Panc1 (cell line): Measurements from ENCODE around the gene RAD1. TPM values are rescaled to one million over a fixed set of nuclear protein-coding genes. Genes with fewer than 3 reads are reported as not detected.
A peak's percentile ranks its signal among the peaks of the same experiment; 100 is the strongest.

Source experiments
- ATAC-seq: fragments of 200-7000 bp; cut with Tn5 transposase; 2 replicates; pipeline ENCODE4 v1.9.1; 2020; ENCODE audit warnings: mild to moderate bottlenecking, moderate library complexity
- BruUV-seq: library from RNA; stranded (reverse); fragments of 400-500 nt; replicated peaks from 2 replicates; lab custom pipeline; 2021; lab: Mats Ljungman, UMichigan
- CTCF ChIA-PET: fragments of 300-600 bp; sonication (Branson Sonifier 250); formaldehyde crosslinking; loops from one replicate; lab custom pipeline; 2022; ENCODE audit warnings: antibody characterized with exemption; lab: Charles Lee
- POLR2A ChIA-PET: fragments of 300-600 bp; sonication (Branson Sonifier 250); formaldehyde crosslinking; loops from one replicate; lab custom pipeline; 2022; ENCODE audit warnings: antibody characterized with exemption; lab: Charles Lee
- DNase-seq: peaks from one replicate; pipeline ENCODE4 v3.0.0-alpha.2; 2010; ENCODE audit warnings: low read depth, low spot score
- H3K27ac ChIP-seq: 2 replicates; pipeline ENCODE4 v1.5.1; 2011; ENCODE audit warnings: mild to moderate bottlenecking, low read length, inconsistent platforms
- H3K27me3 ChIP-seq: fragments of 200-500 bp; sonication (Bioruptor generic); 2 replicates; pipeline ENCODE4 v1.6.0; 2014; ENCODE audit warnings: low read length, inconsistent platforms; ENCODE audit not compliant: control insufficient read depth, insufficient read depth
- H3K36me3 ChIP-seq: fragments of 200-500 bp; sonication (Bioruptor generic); 2 replicates; pipeline ENCODE4 v1.5.1; 2014; ENCODE audit warnings: inconsistent platforms, mild to moderate bottlenecking, low read length, moderate library complexity; ENCODE audit not compliant: control insufficient read depth, insufficient read depth
- H3K4me1 ChIP-seq: 2 replicates; pipeline ENCODE4 v1.5.1; 2011; ENCODE audit warnings: inconsistent platforms, mild to moderate bottlenecking, low read length, moderate library complexity; ENCODE audit not compliant: control insufficient read depth, insufficient read depth
- H3K4me3 ChIP-seq, 2 experiments: 2 replicates each; pipeline ENCODE4 v1.5.1; 2011 to 2012; ENCODE audit warnings: low read depth in 2 of 2, low read length in 2 of 2, mild to moderate bottlenecking in 2 of 2, inconsistent platforms in 1 of 2, moderate library complexity in 1 of 2
- H3K9me3 ChIP-seq: fragments of 200-500 bp; sonication (Bioruptor generic); 2 replicates; pipeline ENCODE4 v1.5.1; 2014; ENCODE audit warnings: low read depth, mild to moderate bottlenecking, inconsistent platforms, low read length, moderate library complexity; ENCODE audit not compliant: control insufficient read depth, insufficient read depth
- CTCF ChIP-seq: fragments of 450-650 bp; IDR thresholded peaks from 2 replicates; pipeline ENCODE4 v1.5.1; 2017; ENCODE audit warnings: mild to moderate bottlenecking
- POLR2AphosphoS5 ChIP-seq: IDR thresholded peaks from 2 replicates; pipeline ENCODE4 v1.6.1; 2012; ENCODE audit warnings: mild to moderate bottlenecking, low read depth, low read length, moderate library complexity
- REST ChIP-seq, 2 experiments: IDR thresholded peaks; 2 replicates each; pipeline ENCODE4 v1.6.1; 2011 to 2012; ENCODE audit warnings: low read depth in 2 of 2, control low read depth in 1 of 2, low read length in 1 of 2, mild to moderate bottlenecking in 1 of 2, moderate library complexity in 1 of 2; ENCODE audit not compliant: insufficient read depth in 1 of 2
- SIN3A ChIP-seq: IDR thresholded peaks from 2 replicates; pipeline ENCODE4 v1.6.1; 2012; ENCODE audit warnings: low read depth, mild to moderate bottlenecking, low read length, moderate library complexity, borderline replicate concordance; ENCODE audit not compliant: insufficient read depth
- TCF7L2 ChIP-seq: IDR thresholded peaks from 2 replicates; pipeline ENCODE4 v1.6.1; 2011; ENCODE audit warnings: mild to moderate bottlenecking, low read depth, low read length, inconsistent platforms
- in situ Hi-C: cut with HindIII; loops from 2 replicates; pipeline ENCODE4 v1.10.0; 2016; ENCODE audit warnings: low sequenced_read_pairs, low pct_unique_long_range_greater_than_20kb
- intact Hi-C: fragments of 100-400 bp; cut with micrococcal nuclease; formaldehyde crosslinking; loops from one replicate; pipeline ENCODE4 v1.10.0; 2022; ENCODE audit not compliant: unreplicated experiment
- total RNA-seq: library from RNA; stranded (reverse); gene quantifications from one replicate; pipeline ENCODE4 v1.2.1, GENCODE V29; 2021; ENCODE audit not compliant: unreplicated experiment

RAD1 gene
- total RNA-seq, 1 experiment from 2014 or later, result 31.8 TPM

DNA sequence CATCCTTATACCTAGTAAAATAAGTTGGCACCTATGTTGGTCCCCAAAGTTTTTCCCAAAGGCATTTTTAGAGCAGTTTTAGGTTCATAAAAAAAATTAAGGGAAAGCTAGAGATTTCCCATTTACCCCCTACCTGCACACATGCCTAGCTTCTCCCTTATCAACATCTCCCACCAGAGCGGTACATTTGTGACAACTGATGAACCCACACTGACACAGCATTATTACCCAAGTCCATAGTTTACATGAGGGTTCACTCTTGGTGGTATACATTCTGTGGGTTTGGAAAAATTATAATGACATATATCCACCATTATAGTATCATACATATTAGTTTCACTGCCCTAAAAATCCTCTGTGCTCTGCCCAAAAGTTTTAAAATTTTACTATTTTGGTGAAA is 12.0 kb downstream of the RAD1 start:
- POLR2A ChIA-PET, result interaction anchor here (1.1 kb wide), 1 partner anchor 65 kb away, joined by 6 read pairs; the partner anchor contains the start of gene TTC23L
- in situ Hi-C loops, result no loop called here

GRCh38 chr5:34900652-34901051 is 14.7 kb downstream of the RAD1 start:
- Histone ChIP-seq H3K4me3 (no peak overlapping the region), H3K4me1 (no peaks in the 10 kb centered on the region), H3K27me3 (no peaks in the 10 kb centered on the region), H3K9me3 (no peaks in the 10 kb centered on the region), H3K36me3 (no peaks in the 10 kb centered on the region), H3K27ac (no peak overlapping the region)
- in situ Hi-C loops (no loop called here), intact Hi-C loops (no loop called here)
- TF ChIP-seq CTCF (no peak), SIN3A (no peak), REST (IDR thresholded peaks at IDR 0.05; ENCODE audit: insufficient read depth in 1 of 2, low read depth in 2 of 2, low read length in 1 of 2) (no peak)
- ChIA-PET POLR2A (no interaction called here), CTCF (no interaction called here)
- ATAC-seq (no peak), DNase-seq (no peak)
- BruUV-seq, result no TSS peak

More for the DNA sequence above, 12.0 kb downstream of the RAD1 start:
- H3K36me3 ChIP-seq, result no peaks in the 10 kb centered on the region
- intact Hi-C loops, result no loop called here
- TF ChIP-seq SIN3A, result no peak
- TF ChIP-seq POLR2AphosphoS5, result no peak
- TF ChIP-seq TCF7L2, result no peak
- no peak for TF ChIP-seq CTCF
- no peak for TF ChIP-seq REST (IDR thresholded peaks at IDR 0.05; ENCODE audit: insufficient read depth in 1 of 2, low read depth in 2 of 2, low read length in 1 of 2)
- CTCF ChIA-PET, result interaction anchor here (0.9 kb wide), 1 partner anchor 417 kb away, joined by 4 read pairs; no protein-coding TSS in a partner anchor
- ATAC-seq (no peak), DNase-seq (no peak)
- TSS peak; percentile 10 for BruUV-seq
- H3K27me3 ChIP-seq, result no peaks in the 10 kb centered on the region
- no peak overlapping the region for H3K4me3 ChIP-seq
- no peak overlapping the region for H3K27ac ChIP-seq
- no peaks in the 10 kb centered on the region for H3K9me3 ChIP-seq
- H3K4me1 ChIP-seq, result no peaks in the 10 kb centered on the region
